K562 (cell line): ENCODE results near the gene AGRP. TPM values are rescaled to one million over a fixed set of nuclear protein-coding genes. Genes with fewer than 3 reads are reported as not detected.
A peak's percentile ranks its signal among the peaks of the same experiment; 100 is the strongest.

Source experiments
- CBX1 ChIP-seq: sonication (generic); IDR thresholded peaks from 2 replicates; pipeline ENCODE4 v1.6.1; 2016; ENCODE audit warnings: antibody characterized with exemption, low read depth, mild to moderate bottlenecking
- MAFK ChIP-seq: IDR thresholded peaks from 2 replicates; pipeline ENCODE4 v1.6.1; 2011; ENCODE audit warnings: low read length, improper control_type of control experiment
- PRMT5 ChIP-seq: sonication (generic); formaldehyde crosslinking; IDR thresholded peaks from 2 replicates; pipeline ENCODE4 v1.5.0; 2020; ENCODE audit warnings: missing genetic modification reagents
- TEAD4 ChIP-seq, 2 experiments: sonication (generic) in 1 of 2; formaldehyde crosslinking in 1 of 2; IDR thresholded peaks; 2 replicates each; pipeline versions ENCODE4 v1.6.1 to v1.8.0; 2012 to 2022; ENCODE audit warnings: borderline replicate concordance in 1 of 2, inconsistent platforms in 1 of 2, low read length in 1 of 2, mild to moderate bottlenecking in 1 of 2, missing genetic modification reagents in 1 of 2
- USF1 ChIP-seq: sonication (generic); formaldehyde crosslinking; IDR thresholded peaks from 2 replicates; pipeline ENCODE4 v1.9.0; 2022; ENCODE audit warnings: mild to moderate bottlenecking, missing genetic modification reagents
- ZEB2 ChIP-seq: fragments of 450-650 bp; IDR thresholded peaks from 2 replicates; pipeline ENCODE4 v1.6.1; 2016
- ZNF668 ChIP-seq: fragments of 250-450 bp; sonication (Bioruptor Pico); IDR thresholded peaks from 2 replicates; pipeline ENCODE4 v1.8.0; 2022; ENCODE audit warnings: mild to moderate bottlenecking, inconsistent platforms
- polyA plus RNA-seq, 8 experiments: library from polyadenylated mRNA; depleted of rRNA in 4 of 8; stranded (reverse) in 5 of 8; unstranded in 3 of 8; fragments of >200 nt; fragmentation: Nextera tagmentation in 2 of 8; fragmentation: Illumina TruSeq in 1 of 8; extraction: Ambion mirVana in 2 of 8; extraction: Trizol in 1 of 8; gene quantifications; 2 replicates each; pipeline versions ENCODE4 v1.2.1 to v1.2.3, GENCODE V29; 2011 to 2014; ENCODE audit warnings: inconsistent platforms in 1 of 8, missing spikeins in 1 of 8
- total RNA-seq, 7 experiments: library from RNA; depleted of rRNA in 6 of 7; stranded (reverse); fragments of >200 nt in 6 of 7; fragmentation: Illumina TruSeq in 2 of 7; extraction: Trizol in 2 of 7; gene quantifications; 2 replicates each; pipeline versions ENCODE4 v1.2.1 to v1.2.3, GENCODE V29; 2011 to 2021; ENCODE audit warnings: low replicate concordance in 1 of 7
- TF ChIP-seq, protein P1 (sequence below): fragments of 450-650 bp; IDR thresholded peaks from 2 replicates; pipeline ENCODE4 v1.6.1; 2017; ENCODE audit warnings: antibody characterized with exemption, mild to moderate bottlenecking
- TF ChIP-seq, protein P2 (sequence below): fragments of 250-450 bp; sonication (Bioruptor Pico); IDR thresholded peaks from 2 replicates; pipeline ENCODE4 v1.5.0; 2022; ENCODE audit warnings: mild to moderate bottlenecking
- TF ChIP-seq, protein P3 (sequence below): fragments of 250-450 bp; sonication (Bioruptor Pico); IDR thresholded peaks from 2 replicates; pipeline ENCODE4 v1.5.0; 2021
- TF ChIP-seq, protein P4 (sequence below): fragments of 250-450 bp; sonication (Bioruptor Pico); IDR thresholded peaks from 2 replicates; pipeline ENCODE4 v1.4.0; 2020
- TF ChIP-seq, protein P5 (sequence below): fragments of 450-650 bp; IDR thresholded peaks from 2 replicates; pipeline ENCODE4 v1.6.1; 2016; ENCODE audit warnings: antibody characterized with exemption
- TF ChIP-seq, protein P6 (sequence below): sonication (generic); formaldehyde crosslinking; IDR thresholded peaks from 2 replicates; pipeline ENCODE4 v1.8.1; 2023; ENCODE audit warnings: mild to moderate bottlenecking, missing genetic modification reagents

The AGRP gene
- total and polyA plus RNA-seq, 9 of the 15 experiments (the other 6 are each of a cell fraction or from before 2014, with no cell fraction given): not detected

DNA sequence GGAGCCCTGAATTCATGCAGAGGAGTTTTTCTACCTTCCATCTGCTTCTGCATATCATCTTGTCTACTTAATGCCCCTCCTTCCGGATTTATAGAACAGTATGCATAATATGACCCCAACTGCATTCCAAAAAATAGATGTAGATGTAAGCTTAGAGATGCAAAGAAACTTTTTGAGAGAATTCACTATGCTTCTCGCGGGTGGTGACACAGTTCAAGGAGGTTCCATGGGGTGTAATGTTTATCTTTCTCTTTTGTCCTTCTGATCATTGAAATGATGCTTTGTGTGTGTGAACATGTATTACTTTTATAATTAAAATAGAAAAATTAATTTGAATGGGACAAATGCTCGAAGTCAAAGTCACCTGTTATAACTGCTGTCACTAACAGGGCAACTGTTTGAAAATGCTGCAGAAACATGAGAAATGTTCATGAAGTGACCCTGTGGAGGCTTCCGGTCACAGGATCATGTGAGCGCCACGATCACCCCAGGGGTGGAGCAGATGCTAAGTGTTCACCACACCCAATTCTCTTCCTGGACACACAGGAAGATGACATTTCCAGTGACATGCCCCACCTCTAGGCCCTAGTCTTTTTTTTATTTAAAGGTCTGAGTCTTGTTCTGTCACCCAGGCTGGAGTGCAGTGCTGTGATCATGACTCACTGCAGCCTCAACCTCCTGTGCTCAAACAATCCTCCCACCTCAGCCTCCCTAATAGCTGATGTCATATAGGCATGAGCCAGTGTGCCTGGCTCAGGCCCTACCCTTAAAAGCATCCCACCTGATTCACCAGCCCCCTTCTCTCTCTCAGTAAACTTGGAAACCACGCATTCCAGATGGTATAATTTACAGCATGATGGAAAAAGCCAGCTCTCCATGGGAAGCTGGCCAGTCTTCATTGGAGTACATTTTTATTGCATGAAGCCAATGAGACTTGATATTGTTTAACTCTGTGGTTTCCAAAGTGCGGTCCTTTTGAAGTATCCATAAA is 21.0 kb upstream of the AGRP start (continued):
- TF ChIP-seq, protein P1, sequence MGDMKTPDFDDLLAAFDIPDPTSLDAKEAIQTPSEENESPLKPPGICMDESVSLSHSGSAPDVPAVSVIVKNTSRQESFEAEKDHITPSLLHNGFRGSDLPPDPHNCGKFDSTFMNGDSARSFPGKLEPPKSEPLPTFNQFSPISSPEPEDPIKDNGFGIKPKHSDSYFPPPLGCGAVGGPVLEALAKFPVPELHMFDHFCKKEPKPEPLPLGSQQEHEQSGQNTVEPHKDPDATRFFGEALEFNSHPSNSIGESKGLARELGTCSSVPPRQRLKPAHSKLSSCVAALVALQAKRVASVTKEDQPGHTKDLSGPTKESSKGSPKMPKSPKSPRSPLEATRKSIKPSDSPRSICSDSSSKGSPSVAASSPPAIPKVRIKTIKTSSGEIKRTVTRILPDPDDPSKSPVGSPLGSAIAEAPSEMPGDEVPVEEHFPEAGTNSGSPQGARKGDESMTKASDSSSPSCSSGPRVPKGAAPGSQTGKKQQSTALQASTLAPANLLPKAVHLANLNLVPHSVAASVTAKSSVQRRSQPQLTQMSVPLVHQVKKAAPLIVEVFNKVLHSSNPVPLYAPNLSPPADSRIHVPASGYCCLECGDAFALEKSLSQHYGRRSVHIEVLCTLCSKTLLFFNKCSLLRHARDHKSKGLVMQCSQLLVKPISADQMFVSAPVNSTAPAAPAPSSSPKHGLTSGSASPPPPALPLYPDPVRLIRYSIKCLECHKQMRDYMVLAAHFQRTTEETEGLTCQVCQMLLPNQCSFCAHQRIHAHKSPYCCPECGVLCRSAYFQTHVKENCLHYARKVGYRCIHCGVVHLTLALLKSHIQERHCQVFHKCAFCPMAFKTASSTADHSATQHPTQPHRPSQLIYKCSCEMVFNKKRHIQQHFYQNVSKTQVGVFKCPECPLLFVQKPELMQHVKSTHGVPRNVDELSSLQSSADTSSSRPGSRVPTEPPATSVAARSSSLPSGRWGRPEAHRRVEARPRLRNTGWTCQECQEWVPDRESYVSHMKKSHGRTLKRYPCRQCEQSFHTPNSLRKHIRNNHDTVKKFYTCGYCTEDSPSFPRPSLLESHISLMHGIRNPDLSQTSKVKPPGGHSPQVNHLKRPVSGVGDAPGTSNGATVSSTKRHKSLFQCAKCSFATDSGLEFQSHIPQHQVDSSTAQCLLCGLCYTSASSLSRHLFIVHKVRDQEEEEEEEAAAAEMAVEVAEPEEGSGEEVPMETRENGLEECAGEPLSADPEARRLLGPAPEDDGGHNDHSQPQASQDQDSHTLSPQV: peak; percentile 85
- TF ChIP-seq CBX1 (peak; percentile 79; the same call in 1 of the 2 replicates), ZNF668 (CRISPR knock-in tag) (0 out of 2 replicates have a peak, but pooled peaks have one; percentile 27), USF1 (peak; percentile 76), PRMT5 (no peak), TEAD4 (IDR thresholded peaks at IDR 0.05; ENCODE audit: low read length) (peak; percentile 4; the same call in 1 of the 2 replicates), TEAD4 (CRISPR knock-in tag; IDR thresholded peaks at IDR 0.05; ENCODE audit: borderline replicate concordance) (no peak), MAFK (0 out of 2 replicates have a peak, but pooled peaks have one; percentile 7), ZEB2 (peak; percentile 31; the same call in 1 of the 2 replicates)
- TF ChIP-seq, protein P2, sequence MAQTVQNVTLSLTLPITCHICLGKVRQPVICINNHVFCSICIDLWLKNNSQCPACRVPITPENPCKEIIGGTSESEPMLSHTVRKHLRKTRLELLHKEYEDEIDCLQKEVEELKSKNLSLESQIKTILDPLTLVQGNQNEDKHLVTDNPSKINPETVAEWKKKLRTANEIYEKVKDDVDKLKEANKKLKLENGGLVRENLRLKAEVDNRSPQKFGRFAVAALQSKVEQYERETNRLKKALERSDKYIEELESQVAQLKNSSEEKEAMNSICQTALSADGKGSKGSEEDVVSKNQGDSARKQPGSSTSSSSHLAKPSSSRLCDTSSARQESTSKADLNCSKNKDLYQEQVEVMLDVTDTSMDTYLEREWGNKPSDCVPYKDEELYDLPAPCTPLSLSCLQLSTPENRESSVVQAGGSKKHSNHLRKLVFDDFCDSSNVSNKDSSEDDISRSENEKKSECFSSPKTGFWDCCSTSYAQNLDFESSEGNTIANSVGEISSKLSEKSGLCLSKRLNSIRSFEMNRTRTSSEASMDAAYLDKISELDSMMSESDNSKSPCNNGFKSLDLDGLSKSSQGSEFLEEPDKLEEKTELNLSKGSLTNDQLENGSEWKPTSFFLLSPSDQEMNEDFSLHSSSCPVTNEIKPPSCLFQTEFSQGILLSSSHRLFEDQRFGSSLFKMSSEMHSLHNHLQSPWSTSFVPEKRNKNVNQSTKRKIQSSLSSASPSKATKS (CRISPR knock-in tag): no peak
- TF ChIP-seq, protein P3, sequence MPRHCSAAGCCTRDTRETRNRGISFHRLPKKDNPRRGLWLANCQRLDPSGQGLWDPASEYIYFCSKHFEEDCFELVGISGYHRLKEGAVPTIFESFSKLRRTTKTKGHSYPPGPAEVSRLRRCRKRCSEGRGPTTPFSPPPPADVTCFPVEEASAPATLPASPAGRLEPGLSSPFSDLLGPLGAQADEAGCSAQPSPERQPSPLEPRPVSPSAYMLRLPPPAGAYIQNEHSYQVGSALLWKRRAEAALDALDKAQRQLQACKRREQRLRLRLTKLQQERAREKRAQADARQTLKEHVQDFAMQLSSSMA: no peak
- TF ChIP-seq, protein P4, sequence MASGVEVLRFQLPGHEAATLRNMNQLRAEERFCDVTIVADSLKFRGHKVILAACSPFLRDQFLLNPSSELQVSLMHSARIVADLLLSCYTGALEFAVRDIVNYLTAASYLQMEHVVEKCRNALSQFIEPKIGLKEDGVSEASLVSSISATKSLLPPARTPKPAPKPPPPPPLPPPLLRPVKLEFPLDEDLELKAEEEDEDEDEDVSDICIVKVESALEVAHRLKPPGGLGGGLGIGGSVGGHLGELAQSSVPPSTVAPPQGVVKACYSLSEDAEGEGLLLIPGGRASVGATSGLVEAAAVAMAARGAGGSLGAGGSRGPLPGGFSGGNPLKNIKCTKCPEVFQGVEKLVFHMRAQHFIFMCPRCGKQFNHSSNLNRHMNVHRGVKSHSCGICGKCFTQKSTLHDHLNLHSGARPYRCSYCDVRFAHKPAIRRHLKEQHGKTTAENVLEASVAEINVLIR (CRISPR knock-in tag): no peak
- TF ChIP-seq, protein P5, sequence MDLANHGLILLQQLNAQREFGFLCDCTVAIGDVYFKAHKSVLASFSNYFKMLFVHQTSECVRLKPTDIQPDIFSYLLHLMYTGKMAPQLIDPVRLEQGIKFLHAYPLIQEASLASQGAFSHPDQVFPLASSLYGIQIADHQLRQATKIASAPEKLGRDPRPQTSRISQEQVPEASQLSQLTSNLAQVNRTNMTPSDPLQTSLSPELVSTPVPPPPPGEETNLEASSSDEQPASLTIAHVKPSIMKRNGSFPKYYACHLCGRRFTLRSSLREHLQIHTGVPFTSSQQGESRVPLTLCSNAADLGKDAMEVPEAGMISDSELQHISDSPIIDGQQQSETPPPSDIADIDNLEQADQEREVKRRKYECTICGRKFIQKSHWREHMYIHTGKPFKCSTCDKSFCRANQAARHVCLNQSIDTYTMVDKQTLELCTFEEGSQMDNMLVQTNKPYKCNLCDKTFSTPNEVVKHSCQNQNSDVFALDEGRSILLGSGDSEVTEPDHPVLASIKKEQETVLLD: peak; percentile 32; the same call in 1 of the 2 replicates
- TF ChIP-seq, protein P6, sequence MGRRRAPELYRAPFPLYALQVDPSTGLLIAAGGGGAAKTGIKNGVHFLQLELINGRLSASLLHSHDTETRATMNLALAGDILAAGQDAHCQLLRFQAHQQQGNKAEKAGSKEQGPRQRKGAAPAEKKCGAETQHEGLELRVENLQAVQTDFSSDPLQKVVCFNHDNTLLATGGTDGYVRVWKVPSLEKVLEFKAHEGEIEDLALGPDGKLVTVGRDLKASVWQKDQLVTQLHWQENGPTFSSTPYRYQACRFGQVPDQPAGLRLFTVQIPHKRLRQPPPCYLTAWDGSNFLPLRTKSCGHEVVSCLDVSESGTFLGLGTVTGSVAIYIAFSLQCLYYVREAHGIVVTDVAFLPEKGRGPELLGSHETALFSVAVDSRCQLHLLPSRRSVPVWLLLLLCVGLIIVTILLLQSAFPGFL: no peak
